SK-N-SH (cell line): ENCODE data around the gene CDKL4. TPM values are rescaled to one million over a fixed set of nuclear protein-coding genes. Genes with fewer than 3 reads are reported as not detected.

Source experiments
- CTCF ChIA-PET: fragments of 300-600, 350-600 bp; formaldehyde crosslinking; extraction: SDS; loops from one replicate; lab custom pipeline; 2021; lab: Yijun Ruan, JAX
- POLR2A ChIA-PET: fragments of 350-600 bp; sonication (Branson Sonifier 250); formaldehyde crosslinking; extraction: SDS; loops from one replicate; lab custom pipeline; 2020; ENCODE audit warnings: antibody characterized with exemption, inconsistent platforms; lab: Yijun Ruan, JAX
- DNase-seq: peaks from one replicate; pipeline ENCODE4 v3.0.0; 2012
- H2AFZ ChIP-seq: fragments of 200-600 bp; sonication (generic); 2 replicates; pipeline ENCODE4 v1.8.1; 2016; ENCODE audit warnings: antibody characterized with exemption, mild to moderate bottlenecking, low read depth
- H3F3A ChIP-seq: fragments of 200-600 bp; sonication (generic); replicated peaks from 2 replicates; pipeline ENCODE3; 2016; ENCODE audit warnings: antibody characterized with exemption, mild to moderate bottlenecking; ENCODE audit not compliant: insufficient read depth
- H3K27ac ChIP-seq, 2 experiments: fragments of 200-500 bp in 1 of 2; fragments of 200-600 bp in 1 of 2; sonication (Bioruptor generic) in 1 of 2; sonication (generic), shearing (Covaris generic) in 1 of 2; 2 replicates each; pipeline versions ENCODE4 v1.5.1 to v1.6.1; 2014 to 2016; ENCODE audit warnings: low read depth in 2 of 2, inconsistent platforms in 1 of 2, low read length in 1 of 2, mild to moderate bottlenecking in 1 of 2, mixed read lengths in 1 of 2
- H3K27me3 ChIP-seq: fragments of 200-600 bp; sonication (generic), shearing (Covaris generic); 2 replicates; pipeline ENCODE4 v1.6.1; 2016; ENCODE audit warnings: mixed run types; ENCODE audit not compliant: insufficient read depth
- H3K36me3 ChIP-seq, 2 experiments: fragments of 200-500 bp in 1 of 2; fragments of 200-600 bp in 1 of 2; sonication (Bioruptor generic) in 1 of 2; sonication (generic) in 1 of 2; replicated peaks in 1 of 2; 2 replicates each; pipeline versions ENCODE3 to v1.5.1; 2014 to 2016; ENCODE audit warnings: low read length in 1 of 2, mild to moderate bottlenecking in 1 of 2; ENCODE audit not compliant: insufficient read depth in 2 of 2, control insufficient read depth in 1 of 2
- H3K4me1 ChIP-seq, 2 experiments: fragments of 200-500 bp in 1 of 2; fragments of 200-600 bp in 1 of 2; sonication (Bioruptor generic) in 1 of 2; sonication (generic), shearing (Covaris generic) in 1 of 2; 2 replicates each; pipeline versions ENCODE4 v1.5.1 to v1.6.1; 2014 to 2016; ENCODE audit warnings: low read depth in 1 of 2, low read length in 1 of 2, mixed run types in 1 of 2; ENCODE audit not compliant: insufficient read depth in 2 of 2, control insufficient read depth in 1 of 2
- H3K4me2 ChIP-seq: fragments of 200-600 bp; sonication (generic), shearing (Covaris generic); 2 replicates; pipeline ENCODE4 v1.6.1; 2017; ENCODE audit warnings: mixed run types
- H3K4me3 ChIP-seq, 2 experiments: fragments of 200-500 bp in 1 of 2; fragments of 200-600 bp in 1 of 2; sonication (Bioruptor generic) in 1 of 2; sonication (generic), shearing (Covaris generic) in 1 of 2; 2 replicates each; pipeline versions ENCODE4 v1.5.1 to v1.8.1; 2014 to 2016; ENCODE audit warnings: low read depth in 2 of 2, inconsistent platforms in 1 of 2, low read length in 1 of 2, mild to moderate bottlenecking in 1 of 2, mixed read lengths in 1 of 2, moderate library complexity in 1 of 2
- H3K79me2 ChIP-seq: fragments of 200-600 bp; sonication (generic); 2 replicates; pipeline ENCODE4 v1.8.1; 2017; ENCODE audit warnings: mild to moderate bottlenecking; ENCODE audit not compliant: insufficient read depth
- H3K9ac ChIP-seq: fragments of 200-600 bp; sonication (generic); 2 replicates; pipeline ENCODE4 v1.6.1; 2017; ENCODE audit warnings: mixed run types
- H3K9me2 ChIP-seq: fragments of 200-600 bp; sonication (generic); 2 replicates; pipeline ENCODE4 v1.6.1; 2017; ENCODE audit warnings: mixed run types
- H3K9me3 ChIP-seq: fragments of 200-600 bp; sonication (generic); 2 replicates; pipeline ENCODE4 v1.6.1; 2017; ENCODE audit warnings: mixed run types, mild to moderate bottlenecking, moderate library complexity
- H4K20me1 ChIP-seq: fragments of 200-600 bp; sonication (generic); 2 replicates; pipeline ENCODE4 v1.6.1; 2017; ENCODE audit warnings: mild to moderate bottlenecking, mixed run types; ENCODE audit not compliant: insufficient read depth
- EP300 ChIP-seq, 2 experiments: IDR thresholded peaks; 2 replicates each; pipeline versions ENCODE4 v1.4.0 to v1.6.1; 2012; ENCODE audit warnings: borderline replicate concordance in 1 of 2, low read depth in 1 of 2, low read length in 1 of 2
- FOSL2 ChIP-seq: IDR thresholded peaks from 2 replicates; pipeline ENCODE4 v1.4.0; 2012; ENCODE audit warnings: low read depth, mild to moderate bottlenecking, moderate library complexity, borderline replicate concordance
- FOXJ3 ChIP-seq: sonication (generic); formaldehyde crosslinking; IDR thresholded peaks from 2 replicates; pipeline ENCODE4 v1.5.1; 2020; ENCODE audit warnings: mild to moderate bottlenecking, missing genetic modification reagents
- GABPA ChIP-seq: IDR thresholded peaks from 2 replicates; pipeline ENCODE4 v1.4.0; 2012; ENCODE audit warnings: low read depth, mild to moderate bottlenecking
- GATA2 ChIP-seq: sonication (generic); formaldehyde crosslinking; IDR thresholded peaks from 2 replicates; pipeline ENCODE4 v1.5.0; 2020; ENCODE audit warnings: mild to moderate bottlenecking, missing genetic modification reagents
- MEF2A ChIP-seq: IDR thresholded peaks from 2 replicates; pipeline ENCODE4 v1.4.0; 2012; ENCODE audit warnings: low read depth, borderline replicate concordance
- NFIC ChIP-seq: IDR thresholded peaks from 2 replicates; pipeline ENCODE4 v1.4.0; 2012; ENCODE audit warnings: borderline replicate concordance
- RAD21 ChIP-seq: IDR thresholded peaks from 2 replicates; pipeline ENCODE4 v1.6.1; 2012; ENCODE audit warnings: mild to moderate bottlenecking, low read length
- SMC3 ChIP-seq: IDR thresholded peaks from 2 replicates; pipeline ENCODE4 v1.6.1; 2012; ENCODE audit warnings: low read depth, low read length, improper control_type of control experiment
- TEAD4 ChIP-seq: IDR thresholded peaks from 2 replicates; pipeline ENCODE4 v1.4.0; 2012; ENCODE audit warnings: mild to moderate bottlenecking, borderline replicate concordance; ENCODE audit not compliant: insufficient read depth
- USF2 ChIP-seq: fragments of 150-350 bp; IDR thresholded peaks from 2 replicates; pipeline ENCODE4 v1.6.1; 2017; ENCODE audit warnings: antibody characterized with exemption, low read length, low read depth, borderline replicate concordance
- WGBS: methylation state at CpG from one replicate; pipeline ENCODE4 v1.1.6; 2017; ENCODE audit warnings: low lambda C conversion rate; 5-methylcytosine and 5-hydroxymethylcytosine counted together
- polyA plus RNA-seq, 3 experiments: library from polyadenylated mRNA; depleted of rRNA; stranded (reverse); fragments of >200 nt; gene quantifications; 2 replicates each; pipeline ENCODE4 v1.2.3, GENCODE V29; 2012
- TF ChIP-seq, protein P1 (sequence below): IDR thresholded peaks from 2 replicates; pipeline ENCODE4 v1.6.1; 2012; ENCODE audit warnings: mild to moderate bottlenecking, low read depth, low read length, moderate library complexity
- TF ChIP-seq, protein P2 (sequence below): fragments of 200-600 bp; sonication (generic); IDR thresholded peaks from 2 replicates; pipeline ENCODE4 v1.6.1; 2017; ENCODE audit warnings: antibody characterized with exemption, mild to moderate bottlenecking, moderate library complexity
- TF ChIP-seq, protein P3 (sequence below): IDR thresholded peaks from 2 replicates; pipeline ENCODE4; 2012

The CDKL4 gene
- polyA plus RNA-seq, 1 of the 3 experiments (the other 2 are of a cell fraction): 0.81 TPM

DNA sequence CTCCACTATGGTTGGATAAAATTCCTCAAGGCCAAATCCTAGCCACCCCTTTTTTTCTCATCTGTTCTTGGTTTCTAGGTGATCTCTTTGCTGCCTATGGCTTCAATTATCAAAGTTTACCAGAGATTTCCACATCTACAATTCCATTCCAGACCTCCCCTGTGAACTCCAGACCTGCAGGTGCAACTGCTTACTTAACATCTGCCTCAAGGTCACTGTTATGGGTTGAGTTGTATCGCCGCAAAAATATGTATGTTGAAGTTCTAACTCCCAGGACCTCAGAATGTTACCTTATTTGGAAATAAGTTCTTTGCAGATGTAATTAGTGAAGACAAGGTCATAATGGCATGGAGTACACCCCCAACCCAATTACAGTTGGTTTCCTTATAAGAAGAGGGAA is 62.5 kb downstream of the CDKL4 start:
- Histone ChIP-seq H3F3A (no peaks in the 10 kb centered on the region), H3K9ac (no peak overlapping the region), H3K27ac (no peak overlapping the region), H2AFZ (no peak overlapping the region), H4K20me1 (no peaks in the 10 kb centered on the region), H3K36me3 (peaks cover 4% of the 10 kb centered on the region in 2 experiments), H3K9me3 (no peaks in the 10 kb centered on the region), H3K4me3 (no peak overlapping the region), H3K27me3 (no peaks in the 10 kb centered on the region), H3K79me2 (no peaks in the 10 kb centered on the region), H3K9me2 (no peaks in the 10 kb centered on the region), H3K4me2 (no peak overlapping the region), H3K4me1 (peaks cover 0 to 11% of the 10 kb centered on the region in 2 experiments; a peak in 1 of 4 replicates)
- POLR2A ChIA-PET: interaction anchor here (0.6 kb wide), 1 partner anchor 244 kb away, joined by 4 read pairs; no protein-coding TSS in a partner anchor
- CTCF ChIA-PET: interaction anchor here (0.7 to 1.5 kb wide), 2 partner anchors 57 to 233 kb away, joined by 3 read pairs; no protein-coding TSS in a partner anchor
- no peak for DNase-seq
- WGBS: 95% methylated on average over 2 of the region's 2 CpGs
- no peak for TF ChIP-seq MEF2A
- no peak for TF ChIP-seq NFIC
- TF ChIP-seq GABPA: no peak
- no peak for TF ChIP-seq GATA2 (CRISPR knock-in tag)
- TF ChIP-seq, protein P1, sequence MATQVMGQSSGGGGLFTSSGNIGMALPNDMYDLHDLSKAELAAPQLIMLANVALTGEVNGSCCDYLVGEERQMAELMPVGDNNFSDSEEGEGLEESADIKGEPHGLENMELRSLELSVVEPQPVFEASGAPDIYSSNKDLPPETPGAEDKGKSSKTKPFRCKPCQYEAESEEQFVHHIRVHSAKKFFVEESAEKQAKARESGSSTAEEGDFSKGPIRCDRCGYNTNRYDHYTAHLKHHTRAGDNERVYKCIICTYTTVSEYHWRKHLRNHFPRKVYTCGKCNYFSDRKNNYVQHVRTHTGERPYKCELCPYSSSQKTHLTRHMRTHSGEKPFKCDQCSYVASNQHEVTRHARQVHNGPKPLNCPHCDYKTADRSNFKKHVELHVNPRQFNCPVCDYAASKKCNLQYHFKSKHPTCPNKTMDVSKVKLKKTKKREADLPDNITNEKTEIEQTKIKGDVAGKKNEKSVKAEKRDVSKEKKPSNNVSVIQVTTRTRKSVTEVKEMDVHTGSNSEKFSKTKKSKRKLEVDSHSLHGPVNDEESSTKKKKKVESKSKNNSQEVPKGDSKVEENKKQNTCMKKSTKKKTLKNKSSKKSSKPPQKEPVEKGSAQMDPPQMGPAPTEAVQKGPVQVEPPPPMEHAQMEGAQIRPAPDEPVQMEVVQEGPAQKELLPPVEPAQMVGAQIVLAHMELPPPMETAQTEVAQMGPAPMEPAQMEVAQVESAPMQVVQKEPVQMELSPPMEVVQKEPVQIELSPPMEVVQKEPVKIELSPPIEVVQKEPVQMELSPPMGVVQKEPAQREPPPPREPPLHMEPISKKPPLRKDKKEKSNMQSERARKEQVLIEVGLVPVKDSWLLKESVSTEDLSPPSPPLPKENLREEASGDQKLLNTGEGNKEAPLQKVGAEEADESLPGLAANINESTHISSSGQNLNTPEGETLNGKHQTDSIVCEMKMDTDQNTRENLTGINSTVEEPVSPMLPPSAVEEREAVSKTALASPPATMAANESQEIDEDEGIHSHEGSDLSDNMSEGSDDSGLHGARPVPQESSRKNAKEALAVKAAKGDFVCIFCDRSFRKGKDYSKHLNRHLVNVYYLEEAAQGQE: no peak
- no peak for TF ChIP-seq SMC3
- no peak for TF ChIP-seq FOSL2
- TF ChIP-seq FOXJ3: no peak
- TF ChIP-seq EP300 (IDR thresholded peaks at IDR 0.05; ENCODE audit: borderline replicate concordance in 1 of 2, low read depth in 1 of 2, low read length in 1 of 2): no peak
- TF ChIP-seq, protein P2, sequence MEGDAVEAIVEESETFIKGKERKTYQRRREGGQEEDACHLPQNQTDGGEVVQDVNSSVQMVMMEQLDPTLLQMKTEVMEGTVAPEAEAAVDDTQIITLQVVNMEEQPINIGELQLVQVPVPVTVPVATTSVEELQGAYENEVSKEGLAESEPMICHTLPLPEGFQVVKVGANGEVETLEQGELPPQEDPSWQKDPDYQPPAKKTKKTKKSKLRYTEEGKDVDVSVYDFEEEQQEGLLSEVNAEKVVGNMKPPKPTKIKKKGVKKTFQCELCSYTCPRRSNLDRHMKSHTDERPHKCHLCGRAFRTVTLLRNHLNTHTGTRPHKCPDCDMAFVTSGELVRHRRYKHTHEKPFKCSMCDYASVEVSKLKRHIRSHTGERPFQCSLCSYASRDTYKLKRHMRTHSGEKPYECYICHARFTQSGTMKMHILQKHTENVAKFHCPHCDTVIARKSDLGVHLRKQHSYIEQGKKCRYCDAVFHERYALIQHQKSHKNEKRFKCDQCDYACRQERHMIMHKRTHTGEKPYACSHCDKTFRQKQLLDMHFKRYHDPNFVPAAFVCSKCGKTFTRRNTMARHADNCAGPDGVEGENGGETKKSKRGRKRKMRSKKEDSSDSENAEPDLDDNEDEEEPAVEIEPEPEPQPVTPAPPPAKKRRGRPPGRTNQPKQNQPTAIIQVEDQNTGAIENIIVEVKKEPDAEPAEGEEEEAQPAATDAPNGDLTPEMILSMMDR: no peak
- TF ChIP-seq TEAD4: no peak
- no peak for TF ChIP-seq USF2
- no peak for TF ChIP-seq RAD21
- TF ChIP-seq, protein P3, sequence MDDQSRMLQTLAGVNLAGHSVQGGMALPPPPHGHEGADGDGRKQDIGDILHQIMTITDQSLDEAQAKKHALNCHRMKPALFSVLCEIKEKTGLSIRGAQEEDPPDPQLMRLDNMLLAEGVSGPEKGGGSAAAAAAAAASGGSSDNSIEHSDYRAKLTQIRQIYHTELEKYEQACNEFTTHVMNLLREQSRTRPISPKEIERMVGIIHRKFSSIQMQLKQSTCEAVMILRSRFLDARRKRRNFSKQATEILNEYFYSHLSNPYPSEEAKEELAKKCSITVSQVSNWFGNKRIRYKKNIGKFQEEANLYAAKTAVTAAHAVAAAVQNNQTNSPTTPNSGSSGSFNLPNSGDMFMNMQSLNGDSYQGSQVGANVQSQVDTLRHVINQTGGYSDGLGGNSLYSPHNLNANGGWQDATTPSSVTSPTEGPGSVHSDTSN: no peak
